K562 (cell line): ENCODE measurements around the gene DPH2. TPM values are rescaled to one million over a fixed set of nuclear protein-coding genes. Genes with fewer than 3 reads are reported as not detected.

ENCODE experiments used
- CEBPZ ChIP-seq: fragments of 150-350 bp; IDR thresholded peaks from 2 replicates; pipeline ENCODE4 v1.6.1; 2014; ENCODE audit warnings: low read depth, mild to moderate bottlenecking, low read length, borderline replicate concordance
- CHAMP1 ChIP-seq: fragments of 450-650 bp; IDR thresholded peaks from 2 replicates; pipeline ENCODE4 v1.6.1; 2016; ENCODE audit warnings: mild to moderate bottlenecking
- IFI16 ChIP-seq: fragments of 250-450 bp; sonication (Bioruptor Pico); IDR thresholded peaks from 2 replicates; pipeline ENCODE4 v2.1.2; 2022; ENCODE audit warnings: mild to moderate bottlenecking, inconsistent platforms
- IRF1 ChIP-seq: sonication (generic); formaldehyde crosslinking; IDR thresholded peaks from 2 replicates; pipeline ENCODE4 v1.8.0; 2022; ENCODE audit warnings: missing genetic modification reagents, mild to moderate bottlenecking, borderline replicate concordance
- MLLT1 ChIP-seq, 2 experiments: fragments of 450-650 bp; IDR thresholded peaks; 2 replicates each; pipeline ENCODE4 v1.6.1; 2016
- NKRF ChIP-seq: fragments of 450-650 bp; IDR thresholded peaks from 2 replicates; pipeline ENCODE4 v1.6.1; 2016; ENCODE audit warnings: borderline replicate concordance
- POLR2A ChIP-seq: fragments of 450-650 bp; conservative IDR thresholded peaks from 2 replicates; pipeline ENCODE4 v1.6.1; 2016
- POLR2G ChIP-seq: fragments of 200-400 bp; formaldehyde crosslinking; IDR thresholded peaks from 2 replicates; pipeline ENCODE4 v1.6.1; 2017; ENCODE audit warnings: low read depth, mild to moderate bottlenecking, antibody characterized with exemption, low read length, moderate library complexity
- SETDB1 ChIP-seq: IDR thresholded peaks from one replicate; pipeline ENCODE4 v1.6.1; 2012; ENCODE audit warnings: low read length, control low read depth, inconsistent platforms
- SMARCA4 ChIP-seq: fragments of 450-650 bp; IDR thresholded peaks from 2 replicates; pipeline ENCODE4 v1.6.1; 2016
- TCF3 ChIP-seq: sonication (generic); formaldehyde crosslinking; IDR thresholded peaks from 2 replicates; pipeline ENCODE4 v1.4.0; 2020; ENCODE audit warnings: mild to moderate bottlenecking, missing genetic modification reagents
- TFAP4 ChIP-seq: sonication (generic); formaldehyde crosslinking; IDR thresholded peaks from 2 replicates; pipeline ENCODE4 v1.8.0; 2022; ENCODE audit warnings: missing genetic modification reagents, mild to moderate bottlenecking, moderate library complexity, borderline replicate concordance
- ZNF766 ChIP-seq: fragments of 200-800 bp; sonication (Bioruptor generic); conservative IDR thresholded peaks from 2 replicates; pipeline ENCODE4 v1.6.1; 2016; ENCODE audit warnings: missing genetic modification characterization, missing compliant biosample characterization
- polyA plus RNA-seq, 8 experiments: library from polyadenylated mRNA; depleted of rRNA in 4 of 8; stranded (reverse) in 5 of 8; unstranded in 3 of 8; fragments of >200 nt; fragmentation: Nextera tagmentation in 2 of 8; fragmentation: Illumina TruSeq in 1 of 8; extraction: Ambion mirVana in 2 of 8; extraction: Trizol in 1 of 8; gene quantifications; 2 replicates each; pipeline versions ENCODE4 v1.2.1 to v1.2.3, GENCODE V29; 2011 to 2014; ENCODE audit warnings: inconsistent platforms in 1 of 8, missing spikeins in 1 of 8
- total RNA-seq, 7 experiments: library from RNA; depleted of rRNA in 6 of 7; stranded (reverse); fragments of >200 nt in 6 of 7; fragmentation: Illumina TruSeq in 2 of 7; extraction: Trizol in 2 of 7; gene quantifications; 2 replicates each; pipeline versions ENCODE4 v1.2.1 to v1.2.3, GENCODE V29; 2011 to 2021; ENCODE audit warnings: low replicate concordance in 1 of 7
- TF ChIP-seq, protein P1 (sequence below): fragments of 250-450 bp; sonication (Bioruptor Pico); IDR thresholded peaks from 2 replicates; pipeline ENCODE4 v1.8.0; 2021; ENCODE audit warnings: borderline replicate concordance, mild to moderate bottlenecking, moderate library complexity; ENCODE audit not compliant: poor library complexity, severe bottlenecking

DPH2 gene
- total and polyA plus RNA-seq, 9 of the 15 experiments (the other 6 are each of a cell fraction or from before 2014, with no cell fraction given): 17.9 to 94.1 (median 68.1) TPM

- TF ChIP-seq NKRF: peak; percentile 97
- 0 out of 2 replicates have a peak, but pooled peaks have one; percentile 13 for TF ChIP-seq POLR2G
- no peak for TF ChIP-seq IRF1 (CRISPR knock-in tag)
- TF ChIP-seq, protein P1, sequence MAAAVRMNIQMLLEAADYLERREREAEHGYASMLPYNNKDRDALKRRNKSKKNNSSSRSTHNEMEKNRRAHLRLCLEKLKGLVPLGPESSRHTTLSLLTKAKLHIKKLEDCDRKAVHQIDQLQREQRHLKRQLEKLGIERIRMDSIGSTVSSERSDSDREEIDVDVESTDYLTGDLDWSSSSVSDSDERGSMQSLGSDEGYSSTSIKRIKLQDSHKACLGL: peak; percentile 40
- TF ChIP-seq SETDB1: no peak
- 0 out of 2 replicates have a peak, but pooled peaks have one; percentile 22 for TF ChIP-seq TCF3 (CRISPR knock-in tag)
- 0 out of 4 replicates have a peak, but pooled peaks of 1 of the 2 experiments have one; percentile 22 for TF ChIP-seq MLLT1 (IDR thresholded peaks at IDR 0.05)
- TF ChIP-seq CHAMP1: no peak
- peak; percentile 40; the same call in 1 of the 2 replicates for TF ChIP-seq SMARCA4
- TF ChIP-seq IFI16 (CRISPR knock-in tag): no peak
- no peak for TF ChIP-seq CEBPZ
- no peak for TF ChIP-seq ZNF766 (CRISPR knock-in tag)
- peak; percentile 57; the same call in 1 of the 2 replicates for TF ChIP-seq POLR2A
- peak; percentile 78; the same call in 1 of the 2 replicates for TF ChIP-seq TFAP4 (CRISPR knock-in tag)
These were observed 9.9 kb downstream of the DPH2 start (continued) for GRCh38 chr1:43979528-43980254.
